ENCODE measurements around the gene STK25.

Gene STK25

DNA sequence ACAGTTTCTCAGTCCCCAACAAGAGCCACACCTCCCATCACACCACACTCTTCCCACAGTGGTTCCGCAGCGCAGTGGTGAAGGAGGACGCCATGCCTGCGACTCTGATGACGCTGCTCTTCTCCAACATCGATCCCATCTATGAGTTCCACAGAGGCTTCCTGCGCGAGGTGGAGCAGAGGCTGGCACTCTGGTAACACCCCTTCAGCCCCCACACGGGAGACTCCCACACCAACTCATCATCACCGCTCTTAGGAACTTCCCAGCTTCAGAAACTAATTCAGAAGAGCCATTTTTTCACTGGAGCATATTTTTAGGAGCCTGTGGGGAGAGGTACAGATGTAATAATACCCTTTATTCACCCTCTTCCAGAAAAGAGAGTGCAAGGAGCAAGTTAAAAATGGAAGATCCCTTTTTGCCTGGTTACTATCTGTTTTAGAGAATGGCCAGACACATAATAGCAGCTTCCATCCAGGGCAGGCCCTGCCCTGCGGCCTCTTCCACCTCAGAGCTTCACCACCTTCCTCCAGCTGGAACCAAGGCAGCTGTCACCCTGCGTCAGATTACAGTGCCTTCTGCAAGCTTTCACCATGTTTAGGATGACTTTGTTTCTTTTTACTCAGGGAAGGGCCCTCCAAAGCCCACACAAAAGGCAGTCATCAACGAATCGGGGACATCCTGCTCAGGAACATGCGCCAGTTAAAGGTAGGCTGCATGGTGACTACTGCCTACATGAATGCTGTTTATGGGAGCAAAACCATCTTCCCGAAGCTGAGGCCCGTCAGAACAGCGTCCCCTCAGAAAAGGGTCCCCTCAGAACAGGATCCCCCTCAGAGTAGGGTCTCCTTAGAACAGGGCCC is 44.9 kb downstream of the STK25 start:
- H3K36me3 ChIP-seq (ENCODE audit: low read length) = no peaks in the 10 kb centered on the region
- H3K27me3 ChIP-seq (ENCODE audit: low read length) = no peaks in the 10 kb centered on the region
- no peak overlapping the region for H2AFZ ChIP-seq (ENCODE audit: low read depth, low read length, severe bottlenecking)
- no peaks in the 10 kb centered on the region for H3K9me2 ChIP-seq (replicated peaks; ENCODE audit: insufficient read depth, low read length)
- H3K4me2 ChIP-seq (ENCODE audit: low read depth, low read length, poor library complexity, severe bottlenecking) = no peak overlapping the region
- H4K20me1 ChIP-seq (ENCODE audit: low read depth, low read length) = no peaks in the 10 kb centered on the region
- H3K9me3 ChIP-seq (ENCODE audit: insufficient read depth, low read length) = no peaks in the 10 kb centered on the region
- TF ChIP-seq, protein P1, sequence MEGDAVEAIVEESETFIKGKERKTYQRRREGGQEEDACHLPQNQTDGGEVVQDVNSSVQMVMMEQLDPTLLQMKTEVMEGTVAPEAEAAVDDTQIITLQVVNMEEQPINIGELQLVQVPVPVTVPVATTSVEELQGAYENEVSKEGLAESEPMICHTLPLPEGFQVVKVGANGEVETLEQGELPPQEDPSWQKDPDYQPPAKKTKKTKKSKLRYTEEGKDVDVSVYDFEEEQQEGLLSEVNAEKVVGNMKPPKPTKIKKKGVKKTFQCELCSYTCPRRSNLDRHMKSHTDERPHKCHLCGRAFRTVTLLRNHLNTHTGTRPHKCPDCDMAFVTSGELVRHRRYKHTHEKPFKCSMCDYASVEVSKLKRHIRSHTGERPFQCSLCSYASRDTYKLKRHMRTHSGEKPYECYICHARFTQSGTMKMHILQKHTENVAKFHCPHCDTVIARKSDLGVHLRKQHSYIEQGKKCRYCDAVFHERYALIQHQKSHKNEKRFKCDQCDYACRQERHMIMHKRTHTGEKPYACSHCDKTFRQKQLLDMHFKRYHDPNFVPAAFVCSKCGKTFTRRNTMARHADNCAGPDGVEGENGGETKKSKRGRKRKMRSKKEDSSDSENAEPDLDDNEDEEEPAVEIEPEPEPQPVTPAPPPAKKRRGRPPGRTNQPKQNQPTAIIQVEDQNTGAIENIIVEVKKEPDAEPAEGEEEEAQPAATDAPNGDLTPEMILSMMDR (IDR thresholded peaks at IDR 0.05; ENCODE audit: insufficient read depth, low read length, poor library complexity, severe bottlenecking) = no peak
- TF ChIP-seq EZH2phosphoT487 (conservative IDR thresholded peaks at IDR 0.05; ENCODE audit: low read length) = no peak
- no peak overlapping the region for H3K9ac ChIP-seq (ENCODE audit: low read length)
- H3F3A ChIP-seq (ENCODE audit: insufficient read depth) = no peaks in the 10 kb centered on the region
- H3K27ac ChIP-seq (ENCODE audit: low read depth, low read length) = no peak overlapping the region
- no peak overlapping the region for H3K4me3 ChIP-seq (ENCODE audit: insufficient read depth, low read length, poor library complexity, severe bottlenecking)
- no peaks in the 10 kb centered on the region for H3K79me2 ChIP-seq (ENCODE audit: insufficient read depth, low read length)

DNA sequence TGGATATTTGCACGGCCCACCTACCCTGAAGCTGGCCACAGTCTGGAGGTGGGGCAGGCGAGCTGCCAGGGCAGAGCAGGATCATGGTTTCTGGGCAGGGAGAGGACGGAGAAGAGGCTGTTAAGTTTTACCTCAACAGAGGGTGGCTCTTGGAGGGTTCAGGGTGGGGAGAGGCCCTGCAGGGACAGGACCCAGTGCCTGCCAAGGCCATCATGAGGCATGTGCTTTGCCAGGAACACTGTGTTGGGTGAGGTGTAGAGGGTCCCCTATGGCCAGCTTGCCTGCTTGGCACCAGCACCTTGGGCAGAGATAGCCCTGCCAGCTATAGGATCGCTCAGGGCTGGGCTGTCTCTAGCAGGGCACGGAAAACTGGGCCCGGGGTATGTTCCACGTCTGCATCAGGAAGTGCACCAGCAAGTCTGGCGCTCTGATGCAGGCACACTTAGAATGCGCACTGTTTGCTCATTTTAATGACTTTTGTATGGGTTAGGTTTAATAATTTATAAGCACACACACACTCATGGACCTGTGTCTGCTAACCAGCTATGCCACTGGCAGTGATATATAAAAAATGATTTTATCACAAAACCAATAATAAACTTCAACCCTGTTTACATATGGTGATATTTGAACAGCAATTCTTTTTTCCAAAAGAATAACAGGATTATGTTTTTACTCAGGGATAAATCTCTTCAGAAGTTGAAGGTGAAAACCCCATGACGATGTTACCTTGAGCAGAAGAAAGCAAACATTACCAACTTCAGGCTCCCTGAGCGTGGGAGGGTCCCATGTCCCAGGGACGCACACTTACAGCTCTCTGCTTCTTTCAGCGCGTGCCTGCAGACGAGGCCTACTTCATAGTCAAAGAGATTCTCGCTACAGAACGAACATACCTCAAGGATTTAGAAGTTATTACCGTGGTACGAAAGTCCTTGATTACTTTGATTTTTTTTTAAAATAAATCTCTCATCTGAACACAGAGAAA is 46.4 kb downstream of the STK25 start:
- Histone ChIP-seq H2AFZ (ENCODE audit: low read depth, low read length, severe bottlenecking) (no peak overlapping the region), H3K27me3 (ENCODE audit: low read length) (no peaks in the 10 kb centered on the region), H4K20me1 (ENCODE audit: low read depth, low read length) (no peaks in the 10 kb centered on the region), H3K27ac (ENCODE audit: low read depth, low read length) (no peak overlapping the region), H3K9me2 (replicated peaks; ENCODE audit: insufficient read depth, low read length) (no peaks in the 10 kb centered on the region), H3K79me2 (ENCODE audit: insufficient read depth, low read length) (no peaks in the 10 kb centered on the region), H3K36me3 (ENCODE audit: low read length) (no peaks in the 10 kb centered on the region), H3K4me3 (ENCODE audit: insufficient read depth, low read length, poor library complexity, severe bottlenecking) (no peak overlapping the region), H3K9ac (ENCODE audit: low read length) (no peak overlapping the region), H3K4me2 (ENCODE audit: low read depth, low read length, poor library complexity, severe bottlenecking) (no peak overlapping the region), H3F3A (ENCODE audit: insufficient read depth) (no peaks in the 10 kb centered on the region), H3K9me3 (ENCODE audit: insufficient read depth, low read length) (no peaks in the 10 kb centered on the region)
- no peak for TF ChIP-seq EZH2phosphoT487 (conservative IDR thresholded peaks at IDR 0.05; ENCODE audit: low read length)
- TF ChIP-seq, protein P1 (IDR thresholded peaks at IDR 0.05; ENCODE audit: insufficient read depth, low read length, poor library complexity, severe bottlenecking) = no peak

DNA sequence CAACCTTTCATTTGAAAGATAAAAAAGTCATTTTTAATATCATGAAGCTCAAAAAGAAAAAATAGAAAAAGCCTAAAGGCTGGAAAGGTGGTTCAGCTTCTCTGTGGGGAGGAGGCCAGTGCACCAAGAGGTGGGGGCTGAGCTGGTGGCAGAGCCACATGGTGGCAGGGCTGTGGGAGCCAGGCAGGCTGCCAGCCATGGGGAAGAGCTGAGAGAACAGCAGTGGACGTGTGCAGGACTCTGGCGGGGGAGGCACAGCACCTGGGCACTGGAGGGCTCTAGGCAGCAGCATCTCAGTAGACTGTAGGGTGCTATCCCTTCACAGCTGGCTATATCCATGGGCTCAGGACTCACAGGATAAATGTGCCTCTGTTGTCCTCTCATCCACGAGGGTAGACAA is 47.8 kb downstream of the STK25 start:
- Histone ChIP-seq H3K4me3 (ENCODE audit: insufficient read depth, low read length, poor library complexity, severe bottlenecking) (no peak overlapping the region), H3K9me2 (replicated peaks; ENCODE audit: insufficient read depth, low read length) (no peaks in the 10 kb centered on the region), H3K4me2 (ENCODE audit: low read depth, low read length, poor library complexity, severe bottlenecking) (no peak overlapping the region), H3K9ac (ENCODE audit: low read length) (no peak overlapping the region), H2AFZ (ENCODE audit: low read depth, low read length, severe bottlenecking) (no peak overlapping the region), H3K27ac (ENCODE audit: low read depth, low read length) (no peak overlapping the region), H3K36me3 (ENCODE audit: low read length) (no peaks in the 10 kb centered on the region), H4K20me1 (ENCODE audit: low read depth, low read length) (no peaks in the 10 kb centered on the region), H3K9me3 (ENCODE audit: insufficient read depth, low read length) (no peaks in the 10 kb centered on the region), H3K79me2 (ENCODE audit: insufficient read depth, low read length) (no peaks in the 10 kb centered on the region), H3K27me3 (ENCODE audit: low read length) (no peaks in the 10 kb centered on the region), H3F3A (ENCODE audit: insufficient read depth) (no peaks in the 10 kb centered on the region)
- TF ChIP-seq, protein P1 (IDR thresholded peaks at IDR 0.05; ENCODE audit: insufficient read depth, low read length, poor library complexity, severe bottlenecking) = no peak
- no peak for TF ChIP-seq EZH2phosphoT487 (conservative IDR thresholded peaks at IDR 0.05; ENCODE audit: low read length)
